Measurements from ENCODE around the gene CALB2.
"Not testable (repeated sequence)": the region's sequence is repeated elsewhere in the genome, so short reads cannot be mapped to it uniquely, and the experiment has no call there.

The CALB2 gene

GRCh38 chr16:71352963-71353460 lies 5.5 kb upstream of the CALB2 start:
- no peak for DNase-seq (ENCODE audit: low read depth, low spot score)

- DNase-seq (ENCODE audit: low read depth, low spot score), result no peak
These were observed 4.8 kb upstream of the CALB2 start for GRCh38 chr16:71353736-71354135.

- DNase-seq (ENCODE audit: low read depth, low spot score), result no peak
These were observed 4.4 kb upstream of the CALB2 start for GRCh38 chr16:71354156-71354555.

- DNase-seq (ENCODE audit: low read depth, low spot score), result no peak
These were observed 2.3 kb upstream of the CALB2 start for GRCh38 chr16:71356051-71356740.

- DNase-seq (ENCODE audit: low read depth, low spot score), result not testable (repeated sequence)
These were observed 1.6 kb upstream of the CALB2 start for GRCh38 chr16:71356936-71357335.

GRCh38 chr16:71357681-71358080 lies 842 bp upstream of the CALB2 start:
- no peak for DNase-seq (ENCODE audit: low read depth, low spot score)

GRCh38 chr16:71359431-71359830 lies 908 bp downstream of the CALB2 start:
- no peak for DNase-seq (ENCODE audit: low read depth, low spot score)

GRCh38 chr16:71360378-71360777 lies 1.9 kb downstream of the CALB2 start:
- DNase-seq (ENCODE audit: low read depth, low spot score), result no peak

GRCh38 chr16:71364133-71364681 lies 5.7 kb downstream of the CALB2 start:
- no peak for DNase-seq (ENCODE audit: low read depth, low spot score)

- no peak for DNase-seq (ENCODE audit: low read depth, low spot score)
These were observed 6.5 kb downstream of the CALB2 start for GRCh38 chr16:71365021-71365420.

- DNase-seq (ENCODE audit: low read depth, low spot score), result no peak
These were observed 8.9 kb downstream of the CALB2 start for GRCh38 chr16:71367241-71367976.

GRCh38 chr16:71368958-71369357 lies 10.4 kb downstream of the CALB2 start:
- no peak for DNase-seq (ENCODE audit: low read depth, low spot score)

GRCh38 chr16:71369494-71369893 lies 11.0 kb downstream of the CALB2 start:
- DNase-seq (ENCODE audit: low read depth, low spot score), result no peak

GRCh38 chr16:71371237-71371636 lies 12.7 kb downstream of the CALB2 start:
- no peak for DNase-seq (ENCODE audit: low read depth, low spot score)

GRCh38 chr16:71373073-71373472 lies 14.6 kb downstream of the CALB2 start:
- no peak for DNase-seq (ENCODE audit: low read depth, low spot score)

- DNase-seq (ENCODE audit: low read depth, low spot score), result no peak
These were observed 18.1 kb downstream of the CALB2 start for GRCh38 chr16:71376465-71377157.

GRCh38 chr16:71379711-71380110 lies 21.2 kb downstream of the CALB2 start:
- DNase-seq (ENCODE audit: low read depth, low spot score), result no peak

GRCh38 chr16:71380831-71381230 lies 22.3 kb downstream of the CALB2 start:
- no peak for DNase-seq (ENCODE audit: low read depth, low spot score)

- DNase-seq (ENCODE audit: low read depth, low spot score), result no peak
These were observed 24.7 kb downstream of the CALB2 start for GRCh38 chr16:71383054-71383773.

GRCh38 chr16:71384073-71384724 lies 25.7 kb downstream of the CALB2 start:
- no peak for DNase-seq (ENCODE audit: low read depth, low spot score)
